A673 (cell line): Measurements from ENCODE around the gene RARRES2. TPM values are rescaled to one million over a fixed set of nuclear protein-coding genes. Genes with fewer than 3 reads are reported as not detected.
A peak's percentile ranks its signal among the peaks of the same experiment; 100 is the strongest.

ENCODE experiments used
- BruUV-seq: library from RNA; stranded (reverse); fragments of 400-500 nt; replicated peaks from 2 replicates; lab custom pipeline; 2021; lab: Mats Ljungman, UMichigan
- CTCF ChIA-PET: fragments of 300-600 bp; sonication (Branson Sonifier 250); formaldehyde crosslinking; loops from one replicate; lab custom pipeline; 2022; ENCODE audit warnings: antibody characterized with exemption; lab: Charles Lee
- POLR2A ChIA-PET: fragments of 300-600 bp; sonication (Branson Sonifier 250); formaldehyde crosslinking; loops from one replicate; lab custom pipeline; 2022; ENCODE audit warnings: antibody characterized with exemption; ENCODE audit not compliant: low non-redundant PET; lab: Charles Lee
- DNase-seq: peaks from one replicate; pipeline ENCODE4 v3.0.0-alpha.2; 2015; ENCODE audit warnings: low spot score
- H3K27ac ChIP-seq: fragments of 200-600 bp; sonication (generic); 2 replicates; pipeline ENCODE4 v1.5.1; 2016; ENCODE audit warnings: mixed run types, low read depth, mild to moderate bottlenecking, mixed read lengths, antibody characterized with exemption, low read length; ENCODE audit not compliant: poor library complexity, severe bottlenecking
- H3K27me3 ChIP-seq: fragments of 200-600 bp; sonication (generic); replicated peaks from 2 replicates; pipeline ENCODE4 v1.6.1; 2017; ENCODE audit warnings: mixed run types, low read depth, mild to moderate bottlenecking, mixed read lengths, antibody characterized with exemption, low read length; ENCODE audit not compliant: insufficient read depth, poor library complexity
- H3K36me3 ChIP-seq: fragments of 200-600 bp; sonication (generic); 2 replicates; pipeline ENCODE4 v1.6.1; 2016; ENCODE audit warnings: mixed run types, mild to moderate bottlenecking, mixed read lengths, antibody characterized with exemption, low read length; ENCODE audit not compliant: insufficient read depth, poor library complexity, severe bottlenecking
- H3K4me1 ChIP-seq: fragments of 200-600 bp; sonication (generic); 2 replicates; pipeline ENCODE4 v1.6.1; 2017; ENCODE audit warnings: mixed run types, mild to moderate bottlenecking, mixed read lengths, antibody characterized with exemption, low read length; ENCODE audit not compliant: insufficient read depth, poor library complexity, severe bottlenecking
- H3K4me3 ChIP-seq: fragments of 200-600 bp; sonication (generic); 2 replicates; pipeline ENCODE4 v1.5.1; 2016; ENCODE audit warnings: low read depth, mixed run types, mild to moderate bottlenecking, mixed read lengths, low read length; ENCODE audit not compliant: poor library complexity, severe bottlenecking
- H3K9me3 ChIP-seq: fragments of 200-600 bp; sonication (generic); 2 replicates; pipeline ENCODE4 v1.6.1; 2016; ENCODE audit warnings: mixed run types, low read depth, mild to moderate bottlenecking, mixed read lengths, antibody characterized with exemption, low read length; ENCODE audit not compliant: poor library complexity, severe bottlenecking
- EZH2 ChIP-seq: fragments of 200-600 bp; sonication (generic); IDR thresholded peaks from 2 replicates; pipeline ENCODE4 v1.6.1; 2017; ENCODE audit warnings: borderline replicate concordance, low read depth, mild to moderate bottlenecking, mixed read lengths, antibody characterized with exemption, low read length; ENCODE audit not compliant: poor library complexity, severe bottlenecking
- intact Hi-C: fragments of 100-400 bp; cut with micrococcal nuclease; formaldehyde crosslinking; loops from one replicate; pipeline ENCODE4 v1.10.0; 2022; ENCODE audit not compliant: unreplicated experiment
- total RNA-seq: library from RNA; stranded (reverse); gene quantifications from 2 replicates; pipeline ENCODE4 v1.2.3, GENCODE V29; 2021
- TF ChIP-seq, protein P1 (sequence below): fragments of 300-800, 200-600 bp; sonication (generic); conservative IDR thresholded peaks from 2 replicates; pipeline ENCODE4 v1.5.1; 2017; ENCODE audit warnings: low read depth, mild to moderate bottlenecking, antibody characterized with exemption, low read length, moderate library complexity, mixed read lengths

RARRES2 gene
- total RNA-seq, 1 experiment from 2014 or later = not detected

DNA sequence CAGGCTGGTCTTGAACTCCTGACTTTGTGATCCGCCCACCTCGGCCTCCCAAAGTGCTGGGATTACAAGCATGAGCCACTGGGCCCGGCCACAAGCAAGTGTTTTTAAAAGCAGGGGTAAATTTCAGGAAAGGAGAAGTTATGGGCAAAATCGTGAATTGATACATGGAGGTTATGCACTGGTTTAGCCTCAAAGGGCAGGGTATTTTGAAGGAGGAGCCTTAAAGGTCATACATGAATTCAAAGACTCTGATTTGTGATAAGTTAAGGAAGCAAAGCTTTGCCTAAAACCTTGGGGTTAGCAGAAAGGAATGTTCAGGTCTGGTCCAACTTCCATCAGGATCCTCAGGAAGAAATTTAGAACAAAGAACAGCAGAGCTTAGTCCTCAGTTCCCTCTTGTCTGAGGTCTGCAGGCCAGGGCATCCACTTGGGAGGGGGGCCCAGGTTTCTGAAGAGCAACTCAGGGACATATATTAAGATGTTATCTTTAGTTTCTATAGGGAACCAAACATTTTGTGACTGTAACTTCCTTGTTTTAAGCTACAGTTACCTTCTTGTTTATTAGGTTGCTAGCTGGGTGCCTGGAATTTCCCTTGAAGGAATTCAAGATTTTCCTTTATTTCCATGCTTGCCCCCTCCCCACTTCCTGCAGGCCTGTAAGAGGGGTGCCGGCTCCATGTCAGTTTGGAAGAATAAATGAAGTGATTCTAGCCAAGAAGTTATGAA, 24.4 kb upstream of the RARRES2 start:
- Histone ChIP-seq H3K27ac (no peak overlapping the region), H3K27me3 (no peaks in the 10 kb centered on the region), H3K4me3 (no peak overlapping the region), H3K36me3 (no peaks in the 10 kb centered on the region), H3K9me3 (no peaks in the 10 kb centered on the region), H3K4me1 (peaks cover 39% of the 10 kb centered on the region)
- POLR2A ChIA-PET = interaction anchor here (0.6 to 0.8 kb wide), 2 partner anchors 9 to 19 kb away, joined by 4 to 19 read pairs; no protein-coding TSS in a partner anchor
- no TSS peak for BruUV-seq
- no peak for DNase-seq
- CTCF ChIA-PET = no interaction called here
- intact Hi-C loops = no loop called here
- TF ChIP-seq EZH2 = no peak
- TF ChIP-seq, protein P1, sequence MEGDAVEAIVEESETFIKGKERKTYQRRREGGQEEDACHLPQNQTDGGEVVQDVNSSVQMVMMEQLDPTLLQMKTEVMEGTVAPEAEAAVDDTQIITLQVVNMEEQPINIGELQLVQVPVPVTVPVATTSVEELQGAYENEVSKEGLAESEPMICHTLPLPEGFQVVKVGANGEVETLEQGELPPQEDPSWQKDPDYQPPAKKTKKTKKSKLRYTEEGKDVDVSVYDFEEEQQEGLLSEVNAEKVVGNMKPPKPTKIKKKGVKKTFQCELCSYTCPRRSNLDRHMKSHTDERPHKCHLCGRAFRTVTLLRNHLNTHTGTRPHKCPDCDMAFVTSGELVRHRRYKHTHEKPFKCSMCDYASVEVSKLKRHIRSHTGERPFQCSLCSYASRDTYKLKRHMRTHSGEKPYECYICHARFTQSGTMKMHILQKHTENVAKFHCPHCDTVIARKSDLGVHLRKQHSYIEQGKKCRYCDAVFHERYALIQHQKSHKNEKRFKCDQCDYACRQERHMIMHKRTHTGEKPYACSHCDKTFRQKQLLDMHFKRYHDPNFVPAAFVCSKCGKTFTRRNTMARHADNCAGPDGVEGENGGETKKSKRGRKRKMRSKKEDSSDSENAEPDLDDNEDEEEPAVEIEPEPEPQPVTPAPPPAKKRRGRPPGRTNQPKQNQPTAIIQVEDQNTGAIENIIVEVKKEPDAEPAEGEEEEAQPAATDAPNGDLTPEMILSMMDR = no peak

DNA sequence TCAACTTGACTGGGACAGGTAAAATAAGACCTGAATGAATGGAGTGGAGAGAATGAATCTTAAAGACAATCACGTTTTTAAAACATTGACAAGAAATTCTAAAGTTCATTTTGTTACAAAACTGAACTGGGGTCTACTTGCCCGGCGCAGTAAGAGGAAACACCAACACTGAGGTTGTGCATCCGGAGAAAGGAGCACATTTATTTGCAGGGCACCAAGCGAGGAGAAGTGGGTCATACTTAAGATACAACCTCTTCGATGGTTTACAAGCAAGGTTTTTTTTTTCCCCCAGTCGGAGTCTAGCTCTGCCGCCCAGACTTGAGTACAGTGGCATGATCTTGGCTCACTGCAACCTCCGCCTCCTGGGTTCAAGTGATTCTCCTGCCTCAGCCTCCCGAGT, 23.8 kb upstream of the RARRES2 start:
- no peaks in the 10 kb centered on the region for H3K27me3 ChIP-seq
- no peak overlapping the region for H3K4me3 ChIP-seq
- TF ChIP-seq, protein P1 = no peak
- TF ChIP-seq EZH2 = no peak
- no peaks in the 10 kb centered on the region for H3K36me3 ChIP-seq
- no TSS peak for BruUV-seq
- intact Hi-C loops = no loop called here
- no peak overlapping the region for H3K27ac ChIP-seq
- CTCF ChIA-PET = no interaction called here
- H3K4me1 ChIP-seq = peaks cover 33% of the 10 kb centered on the region
- no peak for DNase-seq
- POLR2A ChIA-PET = no interaction called here
- H3K9me3 ChIP-seq = no peaks in the 10 kb centered on the region

GRCh38 chr7:150363872-150364271, 22.4 kb upstream of the RARRES2 start:
- H3K36me3 ChIP-seq = no peaks in the 10 kb centered on the region
- DNase-seq = peak; percentile 49
- no TSS peak for BruUV-seq

More at GRCh38 chr7:150363872-150364271, 22.4 kb upstream of the RARRES2 start:
- Histone ChIP-seq H3K27me3 (no peaks in the 10 kb centered on the region), H3K4me1 (peaks cover 25% of the 10 kb centered on the region), H3K27ac (peak overlapping the region; percentile 53), H3K9me3 (no peaks in the 10 kb centered on the region), H3K4me3 (no peak overlapping the region)
- intact Hi-C loops = no loop called here
- CTCF ChIA-PET = no interaction called here
- TF ChIP-seq EZH2 = no peak
- TF ChIP-seq, protein P1 = no peak
- POLR2A ChIA-PET = no interaction called here
